PC-9 (cell line): ENCODE results near the gene FKBP5.

ENCODE experiments used
- CTCF ChIP-seq: fragments of 200-600 bp; sonication (generic); conservative IDR thresholded peaks from 2 replicates; pipeline ENCODE4 v1.6.1; 2017; ENCODE audit warnings: mixed run types, antibody characterized with exemption, mild to moderate bottlenecking, moderate library complexity
- EZH2 ChIP-seq: fragments of 200-600 bp; sonication (generic); IDR thresholded peaks from 2 replicates; pipeline ENCODE4 v1.8.0; 2017; ENCODE audit warnings: antibody characterized with exemption, low read depth

GRCh38 chr6:35706468-35706867, 17.8 kb upstream of the FKBP5 start:
- TF ChIP-seq CTCF (no peak), EZH2 (no peak)
